ENCODE measurements around the gene ROBO1.
"Not testable (repeated sequence)": the region's sequence is repeated elsewhere in the genome, so short reads cannot be mapped to it uniquely, and the experiment has no call there.

Gene ROBO1

GRCh38 chr3:78736863-78737262, 1030.9 kb downstream of the ROBO1 start:
- no peak for DNase-seq (ENCODE audit: low read depth)

GRCh38 chr3:78734048-78734637, 1033.7 kb downstream of the ROBO1 start:
- no peak for DNase-seq (ENCODE audit: low read depth)

DNA sequence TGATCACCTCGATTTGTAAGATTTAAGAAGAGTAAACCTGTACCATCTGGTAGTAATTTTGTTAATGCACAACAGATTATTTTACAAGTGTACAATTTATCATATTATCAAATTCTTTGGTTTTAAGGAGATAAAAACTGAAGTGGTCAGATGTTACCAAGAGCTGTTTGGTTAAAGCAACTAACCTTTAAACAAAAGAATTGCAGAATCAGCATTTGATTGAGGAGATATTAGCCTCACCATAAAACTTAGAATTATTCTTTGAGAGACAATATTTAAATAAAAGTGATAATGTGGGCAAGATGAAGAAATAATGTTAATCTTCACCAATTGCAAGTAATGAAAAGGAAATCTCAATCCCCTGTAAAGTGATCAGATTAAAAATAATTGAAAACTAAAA, 1034.9 kb downstream of the ROBO1 start:
- DNase-seq (ENCODE audit: low read depth): no peak

DNA sequence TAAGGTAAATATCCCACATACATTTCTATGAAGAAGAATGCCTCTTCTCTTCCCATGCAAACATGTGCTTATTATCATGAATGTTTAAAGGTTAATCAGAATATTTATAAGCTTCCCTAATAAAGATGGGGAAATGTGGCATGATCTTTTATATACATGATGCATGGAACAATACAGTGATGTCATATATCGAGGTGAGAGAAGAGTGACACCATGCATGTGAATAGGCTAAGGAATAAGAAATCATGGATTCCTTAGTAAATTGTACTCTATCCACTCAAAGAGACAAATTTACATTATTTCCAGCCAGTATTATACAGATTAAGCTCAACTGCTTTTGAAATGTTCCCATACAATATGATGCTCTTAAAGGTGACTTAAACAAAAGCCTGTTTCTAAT, 1035.3 kb downstream of the ROBO1 start:
- no peak for DNase-seq (ENCODE audit: low read depth)

GRCh38 chr3:78729946-78730345, 1037.9 kb downstream of the ROBO1 start:
- no peak for DNase-seq (ENCODE audit: low read depth)

DNA sequence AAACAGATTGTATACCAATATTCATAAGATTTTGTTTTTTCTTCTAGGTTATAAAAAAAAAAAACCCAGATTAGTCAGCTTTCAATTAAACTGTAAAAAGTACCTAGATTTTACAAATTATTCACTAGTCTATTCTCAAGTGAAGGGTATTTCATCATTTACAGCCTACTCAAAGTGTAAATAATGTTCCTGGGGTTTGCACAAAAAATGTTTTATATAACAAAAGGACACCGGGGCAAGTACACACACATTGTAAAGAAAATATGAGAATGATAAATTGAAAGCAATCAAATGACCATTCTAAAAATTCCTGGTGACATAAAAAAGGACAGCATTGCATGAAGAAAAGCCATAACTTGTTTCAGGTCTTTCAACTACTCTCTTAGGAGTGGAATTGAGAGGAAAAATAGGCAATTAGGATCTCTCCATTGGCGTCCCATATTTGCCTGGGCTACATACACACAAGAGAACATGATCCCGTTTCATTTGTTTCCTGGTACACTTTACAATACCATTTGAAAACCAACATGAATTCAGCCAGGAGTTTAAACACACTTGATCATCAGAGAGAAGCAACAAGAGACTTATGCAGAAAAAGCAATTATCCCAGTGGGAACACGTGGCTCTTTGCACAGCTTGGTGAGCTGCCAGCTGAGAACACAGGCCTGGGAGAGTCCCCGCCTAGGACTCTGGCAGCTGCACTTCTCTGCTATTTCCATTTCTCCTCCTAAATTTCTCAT, 1039.2 kb downstream of the ROBO1 start:
- no peak for DNase-seq (ENCODE audit: low read depth)

GRCh38 chr3:78726545-78726944, 1041.3 kb downstream of the ROBO1 start:
- no peak for DNase-seq (ENCODE audit: low read depth)

GRCh38 chr3:78725703-78726246, 1042.0 kb downstream of the ROBO1 start:
- no peak for DNase-seq (ENCODE audit: low read depth)

DNA sequence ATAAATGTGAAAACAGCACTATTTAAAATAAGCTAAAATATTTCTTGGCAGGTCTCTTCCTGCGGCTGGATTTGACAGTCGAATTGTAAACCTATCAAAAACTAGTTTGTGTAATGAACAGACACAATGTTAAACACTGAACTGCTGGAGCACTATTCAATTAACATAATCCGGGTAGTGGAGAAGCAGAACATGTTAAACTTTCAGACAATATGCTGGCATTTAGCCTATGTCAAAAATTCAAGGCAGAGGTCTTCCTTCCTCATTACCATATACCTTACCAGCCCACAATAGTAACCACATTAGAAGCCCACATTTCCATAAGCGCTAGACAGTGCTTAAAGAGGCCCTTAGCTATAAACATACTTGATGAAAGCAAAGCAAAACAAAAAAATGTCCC, 1042.9 kb downstream of the ROBO1 start:
- DNase-seq (ENCODE audit: low read depth): no peak

DNA sequence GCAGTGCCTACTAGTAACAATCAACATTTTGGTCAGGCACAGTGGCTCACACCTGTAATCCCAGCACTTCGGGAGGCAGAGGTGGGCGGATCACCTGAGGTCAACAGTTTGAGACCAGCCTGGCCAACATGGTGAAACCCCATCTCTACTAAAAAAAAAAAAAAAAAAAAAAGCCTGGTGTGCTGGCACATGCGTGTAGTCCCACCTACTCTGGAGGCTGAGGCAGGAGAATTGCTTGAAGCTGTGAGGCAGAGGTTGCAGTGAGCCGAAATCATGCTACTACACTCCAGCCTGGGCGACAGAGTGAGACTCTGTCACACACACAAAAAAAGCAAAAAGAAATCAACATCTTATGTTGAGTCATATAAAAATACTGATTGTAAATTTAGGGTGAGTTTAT, 1043.4 kb downstream of the ROBO1 start:
- not testable (repeated sequence) for DNase-seq (ENCODE audit: low read depth)

DNA sequence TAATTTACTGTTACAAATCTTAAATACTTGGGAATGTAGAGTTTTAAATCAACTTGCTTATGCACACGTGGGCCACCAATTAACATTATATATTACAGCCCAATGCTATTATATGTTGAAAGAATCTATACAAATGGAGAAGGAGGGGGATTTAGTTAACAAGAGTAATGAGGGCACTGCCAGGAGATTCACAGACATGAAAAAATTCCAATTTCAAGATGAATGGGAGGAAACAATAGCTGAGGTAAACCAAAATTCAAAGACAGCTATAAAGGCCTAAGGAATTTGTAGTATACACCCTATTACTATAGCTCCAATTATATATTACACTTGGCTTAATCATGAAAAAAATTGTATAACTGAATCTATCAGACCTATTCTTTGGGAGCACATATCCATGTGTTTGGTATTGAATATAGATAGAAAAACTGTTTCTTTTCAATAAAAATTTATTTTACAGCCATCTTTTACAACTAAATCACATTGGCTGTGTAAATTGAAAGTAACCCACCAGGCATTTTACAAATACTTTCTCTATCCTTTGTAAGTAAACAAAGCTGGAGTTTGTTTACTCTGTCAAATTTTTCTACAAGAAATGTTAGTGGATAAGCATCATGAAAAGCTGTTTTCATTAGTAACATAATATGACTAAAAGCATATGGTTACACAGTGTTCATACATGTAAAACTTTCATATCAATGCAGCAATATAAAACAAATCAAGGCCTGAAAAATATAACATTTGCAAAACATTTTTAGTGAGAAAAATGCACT, 1045.8 kb downstream of the ROBO1 start:
- no peak for DNase-seq (ENCODE audit: low read depth)

GRCh38 chr3:78718707-78719106, 1049.1 kb downstream of the ROBO1 start:
- no peak for DNase-seq (ENCODE audit: low read depth)

DNA sequence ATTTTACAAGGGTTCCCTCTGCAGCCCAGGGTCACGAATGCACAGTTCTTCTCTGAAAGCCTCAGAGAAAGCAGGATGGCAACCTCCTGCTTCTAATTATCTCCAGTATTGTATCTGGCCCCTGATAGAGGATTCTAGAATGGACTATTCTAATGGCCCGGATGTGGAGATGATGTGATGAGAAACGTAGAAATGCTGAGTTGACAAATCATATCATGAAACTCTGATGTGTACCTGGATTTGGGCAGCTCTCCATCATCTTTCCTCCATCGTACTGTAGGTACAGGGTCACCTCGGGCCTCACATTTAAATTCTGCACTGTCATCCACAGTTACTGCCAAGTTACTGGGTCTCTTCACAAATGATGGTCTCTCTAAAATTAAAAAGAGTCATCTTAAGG, 1050.8 kb downstream of the ROBO1 start:
- DNase-seq (ENCODE audit: low read depth): no peak

GRCh38 chr3:78712941-78713340, 1054.9 kb downstream of the ROBO1 start:
- DNase-seq (ENCODE audit: low read depth): no peak

DNA sequence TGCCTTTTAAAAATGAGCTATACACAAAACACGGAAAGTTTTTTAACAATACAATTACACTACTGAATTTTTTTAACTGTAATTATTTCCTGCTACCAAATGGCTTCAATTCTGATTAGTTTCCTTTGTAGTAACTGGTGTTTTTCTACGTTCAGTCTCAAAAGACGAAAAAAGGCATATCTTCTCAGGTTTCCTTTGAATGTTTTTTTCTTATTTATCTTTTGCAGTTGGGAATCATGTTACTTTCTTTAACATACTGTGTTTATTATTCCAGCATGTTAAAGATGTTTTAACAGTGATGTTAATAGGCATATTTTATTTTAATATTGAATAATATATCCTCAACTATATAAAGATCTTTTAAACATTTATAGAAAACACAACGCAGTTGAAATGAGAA, 1055.5 kb downstream of the ROBO1 start:
- no peak for DNase-seq (ENCODE audit: low read depth)

GRCh38 chr3:78708565-78709073, 1059.2 kb downstream of the ROBO1 start:
- DNase-seq (ENCODE audit: low read depth): no peak

GRCh38 chr3:78707609-78708008, 1060.2 kb downstream of the ROBO1 start:
- DNase-seq (ENCODE audit: low read depth): no peak

DNA sequence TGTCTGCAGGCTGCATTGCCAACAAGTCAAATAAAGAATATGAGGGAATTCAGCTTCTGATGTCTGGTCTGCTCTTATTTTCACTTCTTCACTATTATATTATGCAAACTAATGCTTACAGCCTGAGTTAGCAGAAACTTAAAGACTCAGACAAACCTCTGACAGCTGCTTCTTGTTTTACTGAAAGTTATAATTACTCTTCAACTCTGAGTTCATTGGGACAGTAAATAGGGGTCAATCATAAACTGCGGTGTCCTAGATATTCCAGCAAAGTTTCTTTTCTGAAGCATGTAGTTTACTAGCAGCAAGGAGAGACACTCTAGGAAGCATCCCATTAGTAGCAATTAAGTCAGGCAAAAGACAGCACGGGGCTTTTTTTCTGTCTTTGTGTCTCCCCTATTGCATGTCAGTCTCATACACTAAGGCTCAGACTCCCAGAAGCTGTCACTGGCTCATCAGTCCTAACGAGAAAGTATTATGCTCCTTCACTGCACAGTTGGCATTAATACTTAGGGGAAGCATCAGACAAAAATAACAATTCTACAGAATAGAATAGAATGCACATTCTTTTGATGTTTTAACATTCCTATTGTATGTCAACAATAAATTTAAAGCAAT, 1060.8 kb downstream of the ROBO1 start:
- no peak for DNase-seq (ENCODE audit: low read depth)

DNA sequence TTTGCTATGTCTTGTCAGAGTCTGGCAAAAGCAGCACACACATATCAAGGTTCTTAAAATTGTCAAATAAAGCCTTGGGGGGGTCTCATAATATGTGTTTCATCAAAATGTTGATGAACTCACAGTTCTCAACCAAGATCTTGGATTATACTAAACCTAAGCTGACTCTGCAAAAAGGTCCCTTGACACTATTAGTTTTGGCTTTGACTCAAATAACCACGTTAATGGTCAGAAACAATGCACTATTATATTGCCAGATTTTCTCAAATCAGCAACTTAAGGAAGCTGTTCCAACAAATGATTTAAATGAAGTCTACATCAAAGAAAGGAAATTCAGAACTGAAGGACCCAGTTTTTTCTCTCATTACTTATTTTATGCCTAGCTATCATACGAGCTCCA, 1063.9 kb downstream of the ROBO1 start:
- DNase-seq (ENCODE audit: low read depth): no peak

DNA sequence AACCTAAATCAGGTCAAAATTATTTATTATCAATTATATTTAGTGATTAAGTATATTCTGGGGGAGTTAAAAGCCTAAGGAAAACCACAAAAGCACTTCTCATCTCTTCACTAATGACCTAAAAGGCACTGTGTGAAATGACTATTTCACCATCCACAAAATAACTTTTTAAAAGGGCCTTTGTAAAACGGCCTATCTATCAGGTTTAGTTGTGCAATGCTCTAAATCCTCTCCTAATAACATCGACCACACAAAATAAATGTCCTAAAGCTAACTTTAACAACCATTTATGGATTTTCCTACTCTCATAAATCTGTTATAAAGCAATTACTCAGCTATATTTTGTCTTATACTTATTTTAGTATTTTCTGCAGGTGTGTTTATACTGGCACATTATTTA, 1066.3 kb downstream of the ROBO1 start:
- DNase-seq (ENCODE audit: low read depth): no peak

- DNase-seq (ENCODE audit: low read depth): no peak
These were observed 1069.4 kb downstream of the ROBO1 start for GRCh38 chr3:78698431-78698830.

- no peak for DNase-seq (ENCODE audit: low read depth)
These were observed 1070.4 kb downstream of the ROBO1 start for GRCh38 chr3:78697426-78697825.
